Neutrophil (primary cell): ENCODE data around the gene DYNC1I2.
"Not testable (repeated sequence)": the region's sequence is repeated elsewhere in the genome, so short reads cannot be mapped to it uniquely, and the experiment has no call there.

Experiments
- H3K27ac ChIP-seq: fragments of 200-600 bp; sonication (generic); 2 replicates; pipeline ENCODE4 v1.5.1; 2016; ENCODE audit warnings: mild to moderate bottlenecking, moderate library complexity
- H3K27me3 ChIP-seq: fragments of 200-600 bp; sonication (generic); 2 replicates; pipeline ENCODE4 v1.6.0; 2016; ENCODE audit warnings: mild to moderate bottlenecking
- H3K36me3 ChIP-seq: fragments of 200-600 bp; sonication (generic); 2 replicates; pipeline ENCODE4 v1.5.1; 2017
- H3K4me1 ChIP-seq, 2 experiments: fragments of 200-600 bp in 1 of 2; sonication (generic) in 1 of 2; 1 replicate in 1 of 2; 2 replicates in 1 of 2; pipeline versions ENCODE4 v1.5.1 to v1.6.1; 2013 to 2016; ENCODE audit warnings: low read depth in 1 of 2, low read length in 1 of 2, mild to moderate bottlenecking in 1 of 2, moderate library complexity in 1 of 2; ENCODE audit not compliant: control insufficient read depth in 1 of 2, insufficient read depth in 1 of 2
- H3K4me3 ChIP-seq, 2 experiments: fragments of 200-600 bp in 1 of 2; sonication (generic) in 1 of 2; 1 replicate in 1 of 2; 2 replicates in 1 of 2; pipeline ENCODE4 v1.5.1; 2013 to 2016; ENCODE audit warnings: low read depth in 1 of 2, low read length in 1 of 2, mild to moderate bottlenecking in 1 of 2, moderate library complexity in 1 of 2
- H3K9me3 ChIP-seq: fragments of 200-600 bp; sonication (generic); 2 replicates; pipeline ENCODE4 v1.5.1; 2016
- CTCF ChIP-seq: fragments of 200-600 bp; sonication (generic); IDR thresholded peaks from 2 replicates; pipeline ENCODE4 v1.5.1; 2016; ENCODE audit warnings: antibody characterized with exemption

The DYNC1I2 gene

GRCh38 chr2:171747371-171747770 is 60.1 kb downstream of the DYNC1I2 start:
- Histone ChIP-seq H3K9me3 (no peaks in the 10 kb centered on the region), H3K36me3 (peaks cover 81% of the 10 kb centered on the region), H3K4me1 (no peaks in the 10 kb centered on the region), H3K4me3 (no peak overlapping the region), H3K27me3 (no peaks in the 10 kb centered on the region), H3K27ac (no peak overlapping the region)
- TF ChIP-seq CTCF, result no peak

GRCh38 chr2:171754254-171754939 is 67.1 kb downstream of the DYNC1I2 start:
- peaks cover 35% of the 10 kb centered on the region for H3K36me3 ChIP-seq
- H3K27me3 ChIP-seq, result no peaks in the 10 kb centered on the region
- TF ChIP-seq CTCF, result no peak
- no peak overlapping the region for H3K4me3 ChIP-seq
- no peak overlapping the region for H3K27ac ChIP-seq
- H3K9me3 ChIP-seq, result no peaks in the 10 kb centered on the region
- no peaks in the 10 kb centered on the region for H3K4me1 ChIP-seq

GRCh38 chr2:171758762-171759161 is 71.5 kb downstream of the DYNC1I2 start:
- not testable (repeated sequence) for H3K4me1 ChIP-seq, H3K4me3 ChIP-seq, H3K27ac ChIP-seq, H3K27me3 ChIP-seq, H3K9me3 ChIP-seq
- peaks cover 17% of the 10 kb centered on the region for H3K36me3 ChIP-seq

- H3K27me3 ChIP-seq, H3K27ac ChIP-seq, H3K4me3 ChIP-seq, H3K4me1 ChIP-seq, H3K9me3 ChIP-seq: not testable (repeated sequence)
- H3K36me3 ChIP-seq, result peaks cover 16% of the 10 kb centered on the region
These were observed 73.9 kb downstream of the DYNC1I2 start for GRCh38 chr2:171761176-171761575.

- Histone ChIP-seq H3K27me3 (no peaks in the 10 kb centered on the region), H3K9me3 (no peaks in the 10 kb centered on the region), H3K4me1 (no peaks in the 10 kb centered on the region), H3K4me3 (no peak overlapping the region), H3K27ac (no peak overlapping the region), H3K36me3 (peaks cover 16% of the 10 kb centered on the region)
- no peak for TF ChIP-seq CTCF
These were observed 75.8 kb downstream of the DYNC1I2 start for GRCh38 chr2:171762879-171763573.

- Histone ChIP-seq H3K27me3 (no peaks in the 10 kb centered on the region), H3K27ac (no peak overlapping the region)
- TF ChIP-seq CTCF, result no peak
These were observed 76.3 kb downstream of the DYNC1I2 start for GRCh38 chr2:171763602-171764001.

More at GRCh38 chr2:171763602-171764001, 76.3 kb downstream of the DYNC1I2 start:
- H3K4me1 ChIP-seq, result no peaks in the 10 kb centered on the region
- H3K36me3 ChIP-seq, result peaks cover 16% of the 10 kb centered on the region
- no peaks in the 10 kb centered on the region for H3K9me3 ChIP-seq
- H3K4me3 ChIP-seq, result no peak overlapping the region
